Thoracic aorta (tissue), 2 donors: ENCODE measurements around the gene USP6NL. TPM values are rescaled to one million over a fixed set of nuclear protein-coding genes. Genes with fewer than 3 reads are reported as not detected.

Source experiments
- ATAC-seq: fragments of 150-250 bp; one replicate; pipeline ENCODE4 v1.8.0; 2017; ENCODE audit warnings: low read depth; ENCODE audit not compliant: insufficient number of reproducible peaks, low FRiP score
- DNase-seq: peaks from one replicate; pipeline ENCODE4 v3.0.0-alpha.2; 2020; ENCODE audit warnings: low spot score
- H3K27ac ChIP-seq, 2 donors: fragments of 200-600 bp; sonication (generic); 1 replicate in 1 of 2; 2 replicates in 1 of 2; pipeline ENCODE4 v1.5.1; 2016; ENCODE audit warnings: mild to moderate bottlenecking in 2 of 2, moderate library complexity in 2 of 2
- H3K27me3 ChIP-seq: fragments of 200-600 bp; sonication (generic); replicated peaks from 2 replicates; pipeline ENCODE4 v1.6.0; 2016; ENCODE audit warnings: mild to moderate bottlenecking; ENCODE audit not compliant: insufficient read depth
- H3K36me3 ChIP-seq: fragments of 200-600 bp; sonication (generic); one replicate; pipeline ENCODE4 v1.5.1; 2016
- H3K4me1 ChIP-seq, 2 donors: fragments of 200-600 bp; sonication (generic); 1 replicate in 1 of 2; 2 replicates in 1 of 2; pipeline versions ENCODE4 v1.5.1 to v1.6.0; 2016; ENCODE audit warnings: low read depth in 2 of 2, mild to moderate bottlenecking in 1 of 2; ENCODE audit not compliant: control insufficient read depth in 1 of 2
- H3K4me3 ChIP-seq: fragments of 200-600 bp; sonication (generic); 2 replicates; pipeline ENCODE4 v1.5.1; 2016; ENCODE audit warnings: mild to moderate bottlenecking
- H3K9me3 ChIP-seq: fragments of 200-600 bp; sonication (generic); 2 replicates; pipeline ENCODE4 v1.5.1; 2016
- CTCF ChIP-seq: fragments of 200-600 bp; sonication (generic); IDR thresholded peaks from one replicate; pipeline ENCODE4 v1.5.1; 2019; ENCODE audit warnings: antibody characterized with exemption
- total RNA-seq, 2 donors: library from RNA; depleted of rRNA; stranded (reverse); fragments of >200 nt; gene quantifications; one replicate each; pipeline versions ENCODE4 v1.1.0 to v1.2.3, GENCODE V29; 2016

Gene USP6NL
- total RNA-seq, 2 donors from 2014 or later, result 9.5 to 15.0 TPM

GRCh38 chr10:11517150-11517549 lies 94.3 kb downstream of the USP6NL start:
- Histone ChIP-seq H3K9me3 (no peaks in the 10 kb centered on the region), H3K36me3 (no peaks in the 10 kb centered on the region), H3K27ac (no peak overlapping the region), H3K4me3 (no peak overlapping the region), H3K4me1 (peaks cover 7 to 8% of the 10 kb centered on the region in 2 donors), H3K27me3 (no peaks in the 10 kb centered on the region)
- ATAC-seq (no peak), DNase-seq (no peak)
- no peak for TF ChIP-seq CTCF

- no peak overlapping the region for H3K4me3 ChIP-seq
- no peak for TF ChIP-seq CTCF
- DNase-seq (no peak), ATAC-seq (no peak)
- H3K27me3 ChIP-seq, result no peaks in the 10 kb centered on the region
- no peaks in the 10 kb centered on the region for H3K36me3 ChIP-seq
- no peak overlapping the region for H3K27ac ChIP-seq
- H3K9me3 ChIP-seq, result no peaks in the 10 kb centered on the region
- peaks cover 0 to under 1% of the 10 kb centered on the region in 2 donors for H3K4me1 ChIP-seq
These were observed 95.1 kb downstream of the USP6NL start for GRCh38 chr10:11516431-11516746.

DNA sequence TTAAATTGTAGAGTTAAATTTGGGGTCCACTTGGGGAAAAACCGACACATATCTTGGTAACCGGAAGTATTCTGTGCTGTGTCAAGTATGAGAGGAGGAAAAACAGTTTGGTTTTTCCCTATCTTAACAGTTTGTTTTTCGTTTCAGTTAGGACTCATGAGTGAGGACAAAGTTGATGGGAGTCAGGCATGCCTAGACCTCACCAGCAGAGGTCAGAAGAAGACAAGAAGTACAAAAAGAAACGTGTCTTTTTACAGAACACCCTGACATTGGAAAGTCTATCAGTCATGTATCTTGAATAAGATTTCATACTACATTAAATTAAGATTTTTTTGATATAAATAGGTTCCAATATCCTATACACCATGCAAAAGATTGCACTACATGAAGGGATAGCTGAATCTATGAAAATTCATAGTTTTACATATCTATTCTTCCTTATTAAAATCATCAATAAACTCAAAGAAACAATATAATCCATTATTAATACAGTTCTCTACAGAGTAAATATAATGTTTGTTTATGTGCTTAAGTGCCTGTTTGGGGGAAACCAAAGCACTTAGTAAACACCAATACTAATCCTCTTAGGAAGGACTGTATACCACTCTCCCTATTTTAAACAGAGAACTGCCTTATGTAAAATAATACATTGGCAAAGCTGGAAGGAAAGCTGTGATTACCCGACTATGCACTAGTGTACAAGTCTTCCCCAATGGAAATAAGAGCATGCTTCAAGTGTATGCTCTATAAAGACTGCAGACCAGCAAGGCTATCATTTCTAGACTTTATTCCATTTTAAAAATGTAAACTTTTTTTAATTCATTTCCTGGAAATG lies 95.6 kb downstream of the USP6NL start:
- Histone ChIP-seq H3K36me3 (no peaks in the 10 kb centered on the region), H3K27me3 (no peaks in the 10 kb centered on the region), H3K9me3 (no peaks in the 10 kb centered on the region), H3K27ac (no peak overlapping the region), H3K4me1 (no peaks in the 10 kb centered on the region), H3K4me3 (no peak overlapping the region)
- DNase-seq (no peak), ATAC-seq (peak; percentile 55)
- TF ChIP-seq CTCF, result peak; percentile 72

GRCh38 chr10:11513727-11514126 lies 97.7 kb downstream of the USP6NL start:
- ATAC-seq (no peak), DNase-seq (no peak)
- H3K27ac ChIP-seq, result no peak overlapping the region
- no peaks in the 10 kb centered on the region for H3K27me3 ChIP-seq
- no peak overlapping the region for H3K4me3 ChIP-seq
- H3K9me3 ChIP-seq, result no peaks in the 10 kb centered on the region
- no peaks in the 10 kb centered on the region for H3K36me3 ChIP-seq
- H3K4me1 ChIP-seq, result no peaks in the 10 kb centered on the region
- no peak for TF ChIP-seq CTCF

DNA sequence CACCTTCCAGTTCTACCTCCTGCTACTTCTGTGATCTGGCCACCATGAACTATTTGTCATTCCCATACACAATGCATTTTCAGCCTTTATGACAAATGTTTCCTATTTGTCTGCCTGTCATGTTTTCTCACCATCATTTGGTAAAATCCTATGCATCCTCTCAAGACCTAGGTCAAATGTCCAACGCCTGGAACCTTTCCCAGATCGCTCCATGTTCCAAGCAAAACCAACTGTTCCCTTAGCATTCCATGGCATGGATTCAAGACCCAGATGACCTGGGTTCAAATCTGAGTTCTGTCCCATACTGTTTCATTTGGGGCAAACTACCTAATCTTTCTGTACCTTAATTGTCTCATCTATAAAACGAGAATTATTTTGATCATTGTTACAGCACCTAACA lies 98.9 kb downstream of the USP6NL start:
- H3K36me3 ChIP-seq, result no peaks in the 10 kb centered on the region
- H3K4me1 ChIP-seq, result no peaks in the 10 kb centered on the region
- ATAC-seq (no peak), DNase-seq (no peak)
- H3K9me3 ChIP-seq, result no peaks in the 10 kb centered on the region
- no peak overlapping the region for H3K4me3 ChIP-seq
- no peaks in the 10 kb centered on the region for H3K27me3 ChIP-seq
- TF ChIP-seq CTCF, result no peak
- H3K27ac ChIP-seq, result no peak overlapping the region
